Suppressor macrophage treated with lipopolysaccharide for 1 hour (primary cell): Measurements from ENCODE around the gene ERMN.
A peak's percentile ranks its signal among the peaks of the same experiment; 100 is the strongest.

Experiments
- DNase-seq, 3 donors: peaks; one replicate each; pipeline ENCODE4 v3.0.0-alpha.2; 2020 to 2022

Gene ERMN

GRCh38 chr2:157327621-157328500, 2.2 kb upstream of the ERMN start:
- peak; percentile 81 to 89 (median 86) for DNase-seq

DNA sequence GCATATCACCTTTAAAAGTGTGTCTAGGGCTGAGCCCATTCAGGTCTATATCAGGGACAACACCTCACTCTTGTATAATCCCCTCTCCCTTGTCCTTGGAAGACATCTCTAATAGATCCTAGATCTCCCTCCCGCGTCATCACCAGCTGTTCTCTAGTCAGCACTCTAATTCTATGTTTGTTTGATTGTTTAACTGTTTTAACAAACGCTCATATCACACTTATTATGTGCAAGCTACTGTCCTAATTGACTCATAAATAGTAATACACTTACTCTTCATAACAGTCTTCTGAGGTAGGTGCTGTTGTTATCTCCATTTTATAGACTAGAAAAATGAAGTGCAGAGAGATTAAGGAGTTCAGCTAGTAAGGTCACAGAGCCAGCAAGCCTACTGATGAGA, 1.6 kb upstream of the ERMN start:
- DNase-seq = no peak

GRCh38 chr2:157326698-157327097, 1.1 kb upstream of the ERMN start:
- DNase-seq = no peak

- DNase-seq = no peak
Observed at GRCh38 chr2:157324331-157324843, 1.2 kb downstream of the ERMN start.

- no peak for DNase-seq
Observed at GRCh38 chr2:157322432-157322831, 3.2 kb downstream of the ERMN start.

DNA sequence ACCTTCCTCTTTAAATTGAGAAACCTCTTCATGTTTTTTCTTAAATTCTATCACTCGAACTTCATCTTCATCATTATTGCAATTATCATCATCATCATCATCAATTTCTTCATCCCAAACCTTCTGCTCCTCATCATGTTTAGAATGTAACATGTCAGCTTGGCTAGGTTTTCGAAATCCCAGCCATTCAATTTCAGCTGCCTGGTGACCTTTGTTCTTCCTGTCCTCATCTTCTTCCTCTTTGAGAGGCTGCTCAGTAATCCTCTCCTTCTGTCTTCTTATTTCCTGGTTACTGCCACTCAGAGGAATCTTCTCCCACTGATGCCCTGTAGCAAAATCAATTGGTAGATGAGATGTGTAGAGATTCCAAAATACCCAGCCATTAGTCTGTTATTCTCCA, 4.2 kb downstream of the ERMN start:
- peak in 2 of 3 donors; percentile 20 to 24 for DNase-seq

DNA sequence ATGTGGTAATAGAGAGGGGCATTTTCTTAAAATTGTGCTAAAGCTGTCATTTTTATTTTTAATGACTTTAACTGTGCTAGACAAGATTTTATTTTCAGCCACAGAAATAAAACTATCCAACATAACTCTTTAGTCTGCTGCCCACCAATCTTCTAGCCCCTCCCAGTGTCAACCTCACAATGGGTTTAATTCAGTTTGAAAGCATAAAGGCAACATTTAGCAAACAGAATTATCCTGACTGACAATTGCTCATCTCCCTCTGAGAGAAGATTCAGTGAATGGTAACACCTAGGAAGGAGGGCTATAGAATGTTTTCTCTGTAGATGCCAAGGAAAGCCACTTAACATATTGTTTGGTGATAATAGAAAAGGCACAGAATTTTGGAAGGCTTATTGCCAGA, 5.2 kb downstream of the ERMN start:
- DNase-seq = no peak

GRCh38 chr2:157319795-157320194, 5.8 kb downstream of the ERMN start:
- no peak for DNase-seq

DNA sequence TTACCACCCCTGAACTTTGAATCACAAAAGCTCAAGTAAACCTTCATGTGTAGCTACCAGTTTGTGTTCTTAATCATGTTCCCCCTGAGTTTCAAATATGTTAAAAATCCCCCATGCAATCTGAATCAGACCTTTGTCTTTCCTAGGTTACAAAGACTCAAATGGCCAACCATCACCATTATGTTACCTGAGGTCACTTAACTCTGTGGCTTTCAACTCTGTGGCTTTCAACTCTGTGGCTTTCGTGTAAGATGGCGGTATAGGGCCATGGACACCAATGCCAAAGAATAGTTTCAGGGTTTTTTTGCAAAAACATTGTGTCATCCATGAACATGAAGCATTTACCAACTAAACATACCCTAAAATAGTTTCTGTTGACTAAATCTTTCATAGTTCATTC, 6.7 kb downstream of the ERMN start:
- DNase-seq = no peak

- no peak for DNase-seq
Observed at GRCh38 chr2:157315901-157316300, 9.7 kb downstream of the ERMN start.

DNA sequence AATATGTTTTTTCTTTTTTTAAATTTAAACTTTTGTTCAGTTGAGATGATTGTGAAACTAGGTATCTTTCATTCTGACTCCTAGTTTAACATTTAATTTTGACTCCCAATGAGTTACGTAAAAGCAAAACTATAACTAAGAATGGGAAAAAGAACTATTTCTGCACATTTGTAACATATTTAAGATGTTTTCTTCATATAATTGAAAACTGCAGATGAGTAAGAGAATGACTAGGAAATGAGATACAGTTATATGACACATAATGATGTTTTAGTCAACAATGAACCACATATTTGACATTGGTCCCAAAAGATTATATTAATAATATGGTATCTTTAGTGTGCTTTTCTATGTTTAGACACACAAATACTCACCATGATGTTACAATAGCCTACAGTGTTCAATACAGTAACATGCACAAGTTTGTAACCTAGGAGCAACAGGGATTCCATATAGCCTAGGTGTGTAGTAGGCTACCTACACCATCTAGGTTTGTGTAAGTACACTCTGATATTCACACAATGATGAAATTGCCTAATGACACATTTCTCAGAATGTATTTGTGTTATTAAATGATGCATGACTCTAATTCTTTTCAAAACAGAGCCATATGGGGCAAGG, 12.6 kb downstream of the ERMN start:
- DNase-seq = no peak

DNA sequence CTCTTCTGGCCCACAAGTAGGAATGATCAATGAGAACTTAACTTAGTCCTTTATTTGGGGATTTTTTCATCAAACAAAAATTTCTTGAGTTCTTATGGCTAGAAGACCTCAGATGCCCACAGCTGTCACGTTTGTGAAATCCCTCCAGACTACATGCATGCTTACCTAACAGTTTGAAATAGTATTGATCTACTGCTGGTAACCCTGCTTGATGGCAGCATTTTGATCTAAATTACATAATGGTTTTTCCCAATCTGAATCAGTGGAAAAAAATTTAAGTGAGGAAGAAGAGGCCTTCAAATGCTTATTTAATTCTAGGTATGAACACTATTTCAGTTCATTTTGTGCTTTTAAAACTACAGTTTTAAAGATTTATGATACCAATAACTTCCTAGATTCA, 13.9 kb downstream of the ERMN start:
- no peak for DNase-seq

DNA sequence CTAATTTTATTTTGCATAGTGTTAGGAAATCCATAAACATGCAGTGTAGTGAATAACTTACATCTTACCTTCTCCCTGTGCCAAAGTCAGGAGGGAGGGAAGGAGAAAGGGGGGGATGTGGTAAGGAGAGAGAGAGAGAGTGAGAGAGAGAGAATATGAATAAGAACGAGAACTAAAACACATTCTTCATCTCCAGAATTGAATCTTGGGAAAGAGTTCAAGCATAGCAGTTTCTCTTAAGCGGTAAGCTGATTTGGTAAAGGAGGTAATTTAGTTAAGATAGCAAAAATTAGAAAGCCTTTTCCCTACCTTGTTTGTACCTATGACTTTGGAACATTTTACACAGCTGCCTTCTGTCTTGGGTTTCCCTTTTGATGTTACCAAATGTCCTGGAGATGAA, 15.7 kb downstream of the ERMN start:
- DNase-seq = no peak

DNA sequence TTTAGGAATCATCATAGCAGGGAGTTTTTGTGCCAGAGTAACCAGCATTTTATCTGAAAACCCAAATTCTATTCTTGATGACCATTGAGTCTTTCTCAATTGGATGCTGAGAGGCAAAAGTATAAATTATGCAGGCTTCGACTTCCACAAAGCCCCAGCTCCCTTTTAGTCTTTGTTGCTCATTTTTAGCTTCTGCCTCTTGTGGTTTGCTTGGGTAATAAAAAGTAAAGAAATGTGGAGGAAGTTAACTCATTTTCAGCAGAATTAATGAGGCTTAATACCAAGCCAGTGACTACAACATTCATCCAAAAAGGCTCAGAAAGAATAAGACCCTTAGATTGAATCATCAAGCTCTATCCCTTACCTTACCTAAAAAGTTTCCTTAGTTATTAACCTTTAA, 18.6 kb downstream of the ERMN start:
- DNase-seq = peak in 1 of 3 donors; percentile 24

GRCh38 chr2:157305723-157306110, 19.9 kb downstream of the ERMN start:
- DNase-seq = no peak

DNA sequence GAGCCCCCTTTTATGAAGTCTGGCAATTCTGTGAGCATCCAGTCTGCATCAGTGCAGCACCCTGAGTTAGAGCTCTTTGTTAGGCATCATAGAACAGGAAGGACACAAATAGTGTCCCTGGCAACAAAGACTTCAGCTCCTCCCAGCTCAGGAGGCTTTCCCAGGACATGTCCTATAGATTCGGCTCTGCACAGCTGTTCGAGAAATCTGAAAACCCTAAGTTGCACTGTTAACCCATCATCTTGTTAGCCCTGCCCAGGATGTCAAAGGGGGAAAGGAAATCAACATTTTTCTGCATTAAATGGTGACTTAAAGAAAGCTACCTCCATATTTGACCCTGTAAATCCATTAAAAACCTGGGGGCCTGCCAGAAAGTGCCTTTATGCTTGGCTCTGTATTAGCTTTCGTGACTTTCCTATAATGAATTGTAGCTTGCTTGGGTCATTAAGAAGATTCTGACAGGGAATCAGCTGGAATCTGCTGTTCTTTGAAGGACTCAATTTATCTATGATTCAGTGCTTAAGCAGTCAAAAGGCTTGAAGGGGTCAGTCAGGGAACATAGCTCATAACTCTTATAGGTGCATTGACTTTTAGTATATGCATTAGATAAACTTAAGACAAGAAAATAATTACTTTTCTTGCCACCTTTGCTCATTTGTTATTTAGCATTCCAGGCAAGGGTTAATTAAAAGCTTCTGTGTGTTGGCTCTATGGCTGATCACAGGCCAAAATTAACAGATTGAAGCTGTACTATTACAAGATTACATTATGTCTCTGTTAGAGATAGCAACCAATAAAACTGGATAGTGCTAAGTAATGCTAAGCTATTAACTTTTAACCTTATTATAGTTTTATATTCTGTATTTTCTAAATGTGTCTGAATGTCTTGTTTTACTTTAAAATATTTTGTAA, 20.6 kb downstream of the ERMN start:
- DNase-seq = no peak

- no peak for DNase-seq
Observed at GRCh38 chr2:157303612-157304011, 22.0 kb downstream of the ERMN start.

GRCh38 chr2:157302492-157303099, 23.0 kb downstream of the ERMN start:
- peak; percentile 76 to 89 (median 84) for DNase-seq

DNA sequence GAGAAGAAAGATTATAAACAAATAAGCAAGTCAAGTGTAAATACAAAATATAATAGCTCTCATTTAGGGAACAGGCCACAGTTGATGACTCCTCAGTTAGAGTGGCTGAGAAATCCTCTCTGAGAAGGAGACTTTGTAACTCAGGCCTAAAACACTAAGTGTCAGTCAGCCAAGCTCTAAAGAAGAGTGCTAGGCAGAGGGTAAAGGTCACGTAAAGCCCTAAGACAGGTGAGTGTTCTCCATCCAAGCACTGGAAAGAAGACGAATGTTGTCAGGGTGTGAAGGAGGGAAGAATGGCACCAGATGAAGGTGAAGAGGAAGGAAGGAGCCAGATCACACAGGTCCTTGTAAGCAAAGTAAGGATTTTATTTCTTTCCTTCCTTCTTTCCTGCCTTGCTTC, 24.3 kb downstream of the ERMN start:
- DNase-seq = no peak

DNA sequence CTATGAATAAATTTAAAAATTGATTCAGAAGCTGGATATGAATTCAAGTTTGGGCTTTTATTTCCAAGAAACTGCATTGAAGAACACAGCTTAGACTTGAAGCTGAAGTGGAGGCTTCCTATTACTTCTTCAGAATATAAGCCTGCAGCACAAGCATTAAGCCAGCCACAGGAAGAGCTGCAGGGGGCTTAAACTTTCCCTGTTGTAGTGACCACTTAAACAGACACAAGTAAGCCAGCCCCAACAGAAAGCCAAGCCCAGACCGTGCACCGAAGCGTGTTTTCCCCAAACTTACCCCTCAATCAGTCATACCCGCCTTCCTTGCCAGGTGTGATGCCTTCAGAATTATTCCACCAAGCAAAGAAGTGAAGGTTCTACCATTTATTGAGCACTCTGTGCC, 28.7 kb downstream of the ERMN start:
- peak in 1 of 3 donors; percentile 10 for DNase-seq

GRCh38 chr2:157296490-157296889, 29.1 kb downstream of the ERMN start:
- DNase-seq = no peak

DNA sequence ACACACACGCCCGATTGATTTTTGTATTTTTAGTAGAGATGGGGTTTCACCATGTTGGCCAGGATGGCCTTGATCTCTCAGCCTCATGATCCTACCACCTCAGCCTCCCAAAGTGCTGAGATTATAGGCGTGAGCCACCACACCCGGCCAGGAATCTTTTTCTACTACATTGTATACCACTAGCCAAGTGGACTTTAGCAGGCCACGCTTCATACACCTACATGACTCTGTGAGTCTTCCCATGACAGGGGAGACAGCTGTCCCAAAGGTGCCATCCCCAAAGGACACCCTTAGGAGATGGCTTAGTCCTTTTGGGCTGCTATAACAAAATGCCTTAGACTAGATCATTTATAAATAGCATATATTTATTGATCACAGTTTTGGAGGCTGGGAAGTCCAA, 32.8 kb downstream of the ERMN start:
- DNase-seq = no peak

DNA sequence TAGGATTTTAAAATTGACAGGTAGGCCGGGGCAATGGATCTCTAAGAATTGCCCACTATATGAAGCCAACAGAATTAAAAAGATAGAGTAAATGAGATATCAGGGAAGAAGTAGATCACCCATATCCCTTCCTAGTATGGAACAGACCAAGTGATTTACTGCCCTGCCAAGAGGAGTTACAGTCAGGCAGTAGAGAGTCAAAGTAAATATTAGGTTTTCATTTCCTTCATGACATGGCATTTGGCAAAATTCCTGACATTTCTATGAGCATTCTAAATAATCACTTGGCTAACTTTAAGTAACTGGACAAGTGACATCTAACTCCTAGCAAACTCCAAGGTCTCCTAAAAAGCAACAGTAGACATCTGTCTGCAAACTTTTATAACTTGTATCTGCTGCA, 34.6 kb downstream of the ERMN start:
- DNase-seq = no peak
